Activated CD8-positive, alpha-beta memory T cell treated with anti-CD3 and anti-CD28 coated beads, Interleukin-2, amount 50 U/mL, for 24 hours (primary cell): Measurements from ENCODE around the gene RPL22.

Experiments
- DNase-seq: peaks from one replicate; pipeline ENCODE4 v3.0.0-alpha.2; 2020; ENCODE audit errors: extremely low read depth

RPL22 gene

GRCh38 chr1:6152181-6152580, 47.2 kb downstream of the RPL22 start:
- no peak for DNase-seq

- no peak for DNase-seq
Observed at GRCh38 chr1:6151291-6151822, 48.0 kb downstream of the RPL22 start.

GRCh38 chr1:6150006-6150938, 49.1 kb downstream of the RPL22 start:
- DNase-seq = no peak

GRCh38 chr1:6149597-6149996, 49.8 kb downstream of the RPL22 start:
- no peak for DNase-seq

- peak; percentile 26 for DNase-seq
Observed at GRCh38 chr1:6148497-6149241, 50.7 kb downstream of the RPL22 start.

DNA sequence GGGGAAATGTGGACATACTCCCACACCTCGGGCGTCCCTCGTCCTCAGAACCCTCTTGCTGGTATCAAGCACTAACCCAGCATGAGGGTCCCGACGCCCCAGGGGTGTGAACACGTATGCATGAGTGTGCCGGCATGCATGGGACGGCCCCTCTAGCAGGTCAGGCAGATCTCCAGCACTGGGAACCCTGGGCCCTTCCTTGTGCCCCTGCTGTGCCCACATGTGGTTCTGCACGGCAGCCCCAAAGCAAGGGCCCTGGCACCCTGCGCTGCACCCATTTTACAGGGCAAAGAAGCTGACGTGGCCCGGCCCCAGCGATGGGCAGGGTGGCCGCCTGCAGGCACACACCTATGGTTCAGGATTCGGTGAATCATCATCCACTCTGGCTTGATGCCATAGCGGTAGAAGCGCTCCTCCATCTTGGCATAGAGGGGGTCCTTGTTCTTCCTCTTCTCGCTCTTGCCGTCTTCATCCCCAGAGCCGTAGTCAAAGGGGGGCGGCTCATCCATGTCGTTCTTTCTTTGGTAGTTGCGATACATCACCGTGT, 53.5 kb downstream of the RPL22 start:
- no peak for DNase-seq

DNA sequence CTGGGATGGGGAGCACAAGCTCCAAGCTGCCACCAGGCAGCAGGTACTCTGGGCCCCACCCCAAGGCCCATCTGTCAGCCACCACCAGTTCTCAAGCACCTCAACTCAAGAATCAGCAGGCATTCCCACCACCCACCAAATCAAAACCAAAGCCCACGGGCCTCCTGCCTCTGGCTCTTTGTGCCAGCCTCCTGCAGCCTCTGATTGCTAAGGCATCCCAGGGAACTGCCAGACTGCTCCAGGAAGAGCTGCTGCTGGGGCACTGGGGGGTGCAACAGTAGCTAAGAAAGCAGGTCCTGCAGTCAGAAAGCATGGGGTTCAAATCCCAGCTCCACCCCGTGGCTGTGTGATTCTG, 54.0 kb downstream of the RPL22 start:
- no peak for DNase-seq

GRCh38 chr1:6144647-6145395, 54.6 kb downstream of the RPL22 start:
- DNase-seq = no peak

GRCh38 chr1:6144175-6144574, 55.2 kb downstream of the RPL22 start:
- no peak for DNase-seq

- DNase-seq = no peak
Observed at GRCh38 chr1:6143395-6143794, 56.0 kb downstream of the RPL22 start.

DNA sequence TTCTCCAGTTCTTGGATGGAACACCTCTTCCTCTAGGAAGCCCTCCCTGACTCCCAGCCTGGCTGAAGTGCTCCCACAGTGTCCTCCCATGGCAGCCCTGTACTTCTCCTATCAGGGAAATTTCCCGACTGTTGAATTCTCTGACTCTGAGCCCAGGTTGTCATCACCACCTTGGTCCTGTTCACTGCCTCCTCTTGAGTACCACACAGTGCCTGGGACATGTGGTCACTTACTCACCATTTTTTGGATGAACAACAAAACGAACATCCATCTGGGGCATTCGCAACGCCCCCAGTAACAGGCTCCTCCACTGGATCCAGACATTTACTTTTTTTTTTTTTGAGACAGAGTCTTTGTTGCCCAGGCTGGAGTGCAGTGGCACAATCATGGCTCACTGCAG, 56.7 kb downstream of the RPL22 start:
- no peak for DNase-seq

DNA sequence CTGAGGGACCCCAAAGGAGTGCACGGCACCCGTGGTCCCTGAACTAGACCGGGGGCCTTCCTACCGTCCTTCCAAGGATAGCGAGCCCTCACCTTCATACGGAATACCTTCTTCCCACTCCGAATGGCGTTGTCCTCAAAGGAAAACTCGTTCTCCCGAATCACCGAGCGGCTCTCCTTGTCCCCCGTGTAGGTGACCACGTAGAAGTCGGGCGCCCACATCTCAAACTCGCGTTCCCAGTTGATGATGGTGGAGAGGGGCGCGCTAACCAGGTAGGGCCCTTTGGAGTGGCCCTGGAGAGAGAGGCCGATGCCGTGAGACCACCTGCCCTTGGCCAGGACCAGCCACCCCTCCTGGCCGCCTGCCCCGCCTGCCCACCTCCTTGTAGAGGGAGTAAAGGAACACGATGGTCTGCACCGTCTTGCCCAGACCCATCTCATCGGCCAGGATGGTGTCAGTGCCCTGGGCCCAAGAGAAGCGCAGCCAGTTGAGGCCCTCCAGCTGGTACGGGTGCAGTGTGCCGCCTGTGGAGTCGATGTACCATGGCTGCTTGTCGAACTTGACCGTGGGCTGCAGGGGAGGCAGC, 57.3 kb downstream of the RPL22 start:
- DNase-seq = no peak

- DNase-seq = no peak
Observed at GRCh38 chr1:6141592-6141991, 57.8 kb downstream of the RPL22 start.

DNA sequence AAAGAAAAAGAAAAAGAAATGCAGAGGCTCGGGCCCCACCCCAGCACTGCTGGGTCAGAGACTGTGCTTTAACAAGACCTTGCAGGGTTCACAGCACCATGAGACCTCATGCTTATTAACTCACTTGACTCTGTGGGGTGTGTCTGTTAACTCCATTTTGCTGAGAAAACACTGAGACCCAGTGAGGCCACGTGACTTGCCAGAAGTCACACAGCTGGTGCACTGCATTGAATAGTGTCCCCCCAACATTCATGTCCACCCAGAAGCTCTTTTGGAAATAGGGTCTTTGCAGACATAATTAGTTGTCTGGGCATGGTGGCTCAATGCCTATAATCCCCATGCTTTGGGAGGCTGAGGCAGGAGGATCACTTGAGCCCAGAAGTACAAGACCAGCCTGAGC, 59.0 kb downstream of the RPL22 start:
- no peak for DNase-seq

DNA sequence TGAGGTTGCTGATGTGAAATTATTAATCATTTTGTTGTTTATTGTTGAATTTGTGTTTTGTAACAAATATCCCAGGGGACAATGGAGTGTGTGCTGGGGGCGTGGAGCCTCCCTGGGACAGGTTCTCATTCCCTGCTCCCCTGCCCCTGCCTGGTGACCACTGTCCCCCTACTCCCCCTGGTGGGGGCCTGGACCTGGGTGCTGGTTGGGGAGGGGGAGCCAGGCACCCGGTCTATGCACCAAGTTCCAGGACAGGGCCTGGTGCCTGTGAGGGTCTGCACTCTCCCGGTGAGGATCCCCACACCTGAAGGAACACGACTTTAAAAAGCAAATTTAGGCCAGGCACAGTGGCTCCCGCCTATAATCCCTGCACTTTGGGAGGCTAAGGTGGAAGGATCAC, 61.6 kb downstream of the RPL22 start:
- no peak for DNase-seq

GRCh38 chr1:6136516-6137220, 62.7 kb downstream of the RPL22 start:
- no peak for DNase-seq
